Epithelial cell of esophagus (primary cell): ENCODE measurements around the gene LBP.
"Not testable (repeated sequence)": the region's sequence is repeated elsewhere in the genome, so short reads cannot be mapped to it uniquely, and the experiment has no call there.

Experiments
- DNase-seq: peaks from one replicate; pipeline ENCODE4 v3.0.0; 2010; ENCODE audit warnings: low read depth
- H3K4me3 ChIP-seq: 2 replicates; pipeline ENCODE4 v1.5.1; 2011; ENCODE audit warnings: mild to moderate bottlenecking, low read length, control low read depth
- CTCF ChIP-seq: IDR thresholded peaks from 2 replicates; pipeline ENCODE4 v1.5.1; 2011; ENCODE audit warnings: low read depth, mild to moderate bottlenecking, low read length, control low read depth, inconsistent platforms; ENCODE audit not compliant: insufficient read depth; ENCODE audit errors: missing control alignments

LBP gene

GRCh38 chr20:38338849-38339520 lies 7.3 kb upstream of the LBP start:
- peak; percentile 53 for TF ChIP-seq CTCF
- no peak overlapping the region for H3K4me3 ChIP-seq
- DNase-seq = peak; percentile 55

GRCh38 chr20:38339521-38339896 lies 6.8 kb upstream of the LBP start:
- not testable (repeated sequence) for DNase-seq, H3K4me3 ChIP-seq

GRCh38 chr20:38339997-38340396 lies 6.3 kb upstream of the LBP start:
- H3K4me3 ChIP-seq = no peak overlapping the region
- DNase-seq = no peak
- TF ChIP-seq CTCF = no peak

- no peak for TF ChIP-seq CTCF
- no peak overlapping the region for H3K4me3 ChIP-seq
- no peak for DNase-seq
These were observed 5.6 kb upstream of the LBP start for GRCh38 chr20:38340693-38341092.

- no peak overlapping the region for H3K4me3 ChIP-seq
- TF ChIP-seq CTCF = no peak
- no peak for DNase-seq
These were observed 4.1 kb upstream of the LBP start for GRCh38 chr20:38342216-38342615.

- no peak for TF ChIP-seq CTCF
- no peak overlapping the region for H3K4me3 ChIP-seq
- DNase-seq = no peak
These were observed 3.5 kb upstream of the LBP start for GRCh38 chr20:38342713-38343310.

GRCh38 chr20:38343311-38344106 lies 2.8 kb upstream of the LBP start:
- H3K4me3 ChIP-seq = no peak overlapping the region
- no peak for TF ChIP-seq CTCF
- peak; percentile 11 for DNase-seq
